ENCODE measurements around the gene CCDC14. TPM values are rescaled to one million over a fixed set of nuclear protein-coding genes. Genes with fewer than 3 reads are reported as not detected.

CCDC14 gene
- polyA plus RNA-seq, 1 donor from 2014 or later: 266 TPM

GRCh38 chr3:123936400-123936799 lies 24.6 kb downstream of the CCDC14 start:
- Histone ChIP-seq H3F3A (ENCODE audit: insufficient read depth, low read length, poor library complexity, severe bottlenecking) (no peaks in the 10 kb centered on the region), H3K9me2 (ENCODE audit: insufficient read depth, low read length) (no peaks in the 10 kb centered on the region), H2AFZ (ENCODE audit: low read depth, low read length) (no peak overlapping the region), H4K20me1 (ENCODE audit: insufficient read depth) (no peaks in the 10 kb centered on the region), H3K9me3 (ENCODE audit: low read length) (no peaks in the 10 kb centered on the region), H3K27me3 (ENCODE audit: insufficient read depth, low read depth, low read length) (no peaks in the 10 kb centered on the region), H3K79me2 (replicated peaks; ENCODE audit: insufficient read depth, low read length) (no peaks in the 10 kb centered on the region), H3K27ac (ENCODE audit: low read length) (no peak overlapping the region), H3K36me3 (ENCODE audit: insufficient read depth, low read length) (no peaks in the 10 kb centered on the region), H3K9ac (ENCODE audit: low read length) (no peak overlapping the region), H3K4me2 (ENCODE audit: low read length) (no peak overlapping the region), H3K4me3 (ENCODE audit: low read length) (no peak overlapping the region)
- TF ChIP-seq MXI1 (conservative IDR thresholded peaks at IDR 0.05; ENCODE audit: poor library complexity, severe bottlenecking) (no peak), RAD21 (conservative IDR thresholded peaks at IDR 0.05) (no peak), REST (IDR thresholded peaks at IDR 0.05; ENCODE audit: borderline replicate concordance) (no peak), POLR2AphosphoS5 (IDR thresholded peaks at IDR 0.05) (no peak), SMC3 (conservative IDR thresholded peaks at IDR 0.05; ENCODE audit: poor library complexity) (no peak), TAF1 (IDR thresholded peaks at IDR 0.05; ENCODE audit: low read depth) (no peak)

GRCh38 chr3:123935830-123936229 lies 25.2 kb downstream of the CCDC14 start:
- Histone ChIP-seq H3K9me3 (ENCODE audit: low read length) (no peaks in the 10 kb centered on the region), H3K4me3 (ENCODE audit: low read length) (no peak overlapping the region), H2AFZ (ENCODE audit: low read depth, low read length) (no peak overlapping the region), H3K79me2 (replicated peaks; ENCODE audit: insufficient read depth, low read length) (no peaks in the 10 kb centered on the region), H4K20me1 (ENCODE audit: insufficient read depth) (no peaks in the 10 kb centered on the region), H3K27ac (ENCODE audit: low read length) (no peak overlapping the region), H3K36me3 (ENCODE audit: insufficient read depth, low read length) (peaks cover under 1% of the 10 kb centered on the region), H3F3A (ENCODE audit: insufficient read depth, low read length, poor library complexity, severe bottlenecking) (no peaks in the 10 kb centered on the region), H3K9ac (ENCODE audit: low read length) (no peak overlapping the region), H3K27me3 (ENCODE audit: insufficient read depth, low read depth, low read length) (no peaks in the 10 kb centered on the region), H3K4me2 (ENCODE audit: low read length) (no peak overlapping the region), H3K9me2 (ENCODE audit: insufficient read depth, low read length) (no peaks in the 10 kb centered on the region)
- TF ChIP-seq TAF1 (IDR thresholded peaks at IDR 0.05; ENCODE audit: low read depth) (no peak), POLR2AphosphoS5 (IDR thresholded peaks at IDR 0.05) (no peak), REST (IDR thresholded peaks at IDR 0.05; ENCODE audit: borderline replicate concordance) (no peak), RAD21 (conservative IDR thresholded peaks at IDR 0.05) (no peak), EP300 (conservative IDR thresholded peaks at IDR 0.05; ENCODE audit: poor library complexity, severe bottlenecking) (no peak), SMC3 (conservative IDR thresholded peaks at IDR 0.05; ENCODE audit: poor library complexity) (no peak), MXI1 (conservative IDR thresholded peaks at IDR 0.05; ENCODE audit: poor library complexity, severe bottlenecking) (no peak), EZH2 (IDR thresholded peaks at IDR 0.05; ENCODE audit: borderline replicate concordance, insufficient read depth, low read length, poor library complexity, severe bottlenecking) (no peak), CTCF (IDR thresholded peaks at IDR 0.05; ENCODE audit: poor library complexity, severe bottlenecking) (no peak)
